Bronchial epithelial cell (primary cell): ENCODE measurements around the gene SLC10A7. TPM values are rescaled to one million over a fixed set of nuclear protein-coding genes. Genes with fewer than 3 reads are reported as not detected.
A peak's percentile ranks its signal among the peaks of the same experiment; 100 is the strongest.

Experiments used
- DNase-seq: peaks from one replicate; pipeline ENCODE4 v3.0.0-alpha.2; 2010; ENCODE audit warnings: low read depth
- FAIRE-seq: peaks from 2 replicates; lab custom pipeline; 2011; peaks lifted over from hg19 to GRCh38; lab: Jason Lieb, UNC
- H3K27me3 ChIP-seq: 2 replicates; pipeline ENCODE4 v1.5.1; 2011; ENCODE audit warnings: low read length; ENCODE audit not compliant: control insufficient read depth, insufficient read depth
- H3K36me3 ChIP-seq: 2 replicates; pipeline ENCODE4 v1.5.1; 2011; ENCODE audit warnings: low read length; ENCODE audit not compliant: control insufficient read depth, insufficient read depth
- H3K4me3 ChIP-seq: 2 replicates; pipeline ENCODE4 v1.5.1; 2011; ENCODE audit warnings: mild to moderate bottlenecking, low read depth, low read length, control low read depth
- total RNA-seq: library from RNA; depleted of rRNA; stranded (reverse); fragments of >200 nt; gene quantifications from 2 replicates; pipeline ENCODE4 v1.2.1, GENCODE V29; 2014
- TF ChIP-seq, protein P1 (sequence below): IDR thresholded peaks from 2 replicates; pipeline ENCODE4 v1.5.1; 2011; ENCODE audit warnings: mild to moderate bottlenecking, moderate library complexity, low read length, control low read depth, inconsistent platforms; ENCODE audit not compliant: insufficient read depth, severe bottlenecking

The SLC10A7 gene
- total RNA-seq, 1 donor from 2014 or later, result 7.4 TPM

DNA sequence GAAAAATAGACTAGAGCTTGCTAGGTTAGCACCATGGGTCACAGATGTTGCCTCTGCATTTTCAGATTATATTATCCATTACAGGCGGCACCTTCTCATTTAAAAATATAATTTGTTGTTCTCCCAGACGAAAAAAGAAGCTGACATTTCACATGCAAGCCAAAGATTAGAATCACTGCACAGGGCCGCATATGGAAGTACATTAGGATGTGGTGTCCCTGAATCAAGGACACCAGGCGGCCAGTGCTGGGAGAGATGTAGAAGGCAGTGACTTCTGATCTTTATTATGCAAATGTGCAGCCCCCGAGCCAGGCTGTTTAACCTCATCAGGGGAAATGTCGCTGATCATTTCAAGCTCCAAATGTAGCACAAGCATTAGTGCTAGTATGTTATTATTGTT is 284.6 kb downstream of the SLC10A7 start:
- FAIRE-seq (no peak), DNase-seq (no peak)
- TF ChIP-seq, protein P1, sequence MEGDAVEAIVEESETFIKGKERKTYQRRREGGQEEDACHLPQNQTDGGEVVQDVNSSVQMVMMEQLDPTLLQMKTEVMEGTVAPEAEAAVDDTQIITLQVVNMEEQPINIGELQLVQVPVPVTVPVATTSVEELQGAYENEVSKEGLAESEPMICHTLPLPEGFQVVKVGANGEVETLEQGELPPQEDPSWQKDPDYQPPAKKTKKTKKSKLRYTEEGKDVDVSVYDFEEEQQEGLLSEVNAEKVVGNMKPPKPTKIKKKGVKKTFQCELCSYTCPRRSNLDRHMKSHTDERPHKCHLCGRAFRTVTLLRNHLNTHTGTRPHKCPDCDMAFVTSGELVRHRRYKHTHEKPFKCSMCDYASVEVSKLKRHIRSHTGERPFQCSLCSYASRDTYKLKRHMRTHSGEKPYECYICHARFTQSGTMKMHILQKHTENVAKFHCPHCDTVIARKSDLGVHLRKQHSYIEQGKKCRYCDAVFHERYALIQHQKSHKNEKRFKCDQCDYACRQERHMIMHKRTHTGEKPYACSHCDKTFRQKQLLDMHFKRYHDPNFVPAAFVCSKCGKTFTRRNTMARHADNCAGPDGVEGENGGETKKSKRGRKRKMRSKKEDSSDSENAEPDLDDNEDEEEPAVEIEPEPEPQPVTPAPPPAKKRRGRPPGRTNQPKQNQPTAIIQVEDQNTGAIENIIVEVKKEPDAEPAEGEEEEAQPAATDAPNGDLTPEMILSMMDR, result no peak
- Histone ChIP-seq H3K4me3 (no peak overlapping the region), H3K36me3 (no peaks in the 10 kb centered on the region), H3K27me3 (peaks cover 2% of the 10 kb centered on the region)

DNA sequence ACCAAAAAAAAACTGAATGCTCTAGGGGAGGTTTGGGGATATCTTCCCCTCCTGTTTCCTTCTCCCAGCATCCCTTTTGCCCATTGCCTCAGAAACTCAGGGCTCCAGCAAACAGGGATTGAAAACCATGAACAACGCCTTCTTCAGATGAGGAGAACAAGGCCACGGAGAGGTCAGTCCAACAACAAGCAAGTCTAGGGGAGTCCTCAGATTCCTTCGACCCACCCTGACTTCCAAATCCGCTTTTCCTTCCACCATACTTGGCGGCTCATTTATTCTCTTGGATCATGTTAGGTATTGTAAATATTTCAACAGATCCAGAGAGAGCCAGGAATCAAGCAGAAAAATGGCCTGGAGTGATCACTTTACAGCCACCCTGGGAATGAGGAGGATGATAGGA is 285.5 kb downstream of the SLC10A7 start:
- DNase-seq, result no peak
- Histone ChIP-seq H3K4me3 (no peak overlapping the region), H3K36me3 (no peaks in the 10 kb centered on the region), H3K27me3 (peaks cover 2% of the 10 kb centered on the region)
- TF ChIP-seq, protein P1, result no peak
- no peak for FAIRE-seq

- Histone ChIP-seq H3K27me3 (peaks cover 2% of the 10 kb centered on the region), H3K4me3 (no peak overlapping the region), H3K36me3 (no peaks in the 10 kb centered on the region)
- no peak for FAIRE-seq
- TF ChIP-seq, protein P1, result no peak
- no peak for DNase-seq
Observed at GRCh38 chr4:146235654-146236177, 286.0 kb downstream of the SLC10A7 start.

- no peak for FAIRE-seq
- Histone ChIP-seq H3K4me3 (no peak overlapping the region), H3K27me3 (peaks cover 6% of the 10 kb centered on the region), H3K36me3 (no peaks in the 10 kb centered on the region)
- TF ChIP-seq, protein P1, result no peak
- DNase-seq, result peak; percentile 84
Observed at GRCh38 chr4:146232131-146232722, 289.5 kb downstream of the SLC10A7 start.

GRCh38 chr4:146229406-146229805 is 292.3 kb downstream of the SLC10A7 start:
- TF ChIP-seq, protein P1, result no peak
- FAIRE-seq (no peak), DNase-seq (no peak)
- Histone ChIP-seq H3K36me3 (no peaks in the 10 kb centered on the region), H3K27me3 (peaks cover 4% of the 10 kb centered on the region), H3K4me3 (no peak overlapping the region)
